ENCODE measurements around the gene UBR3. TPM values are rescaled to one million over a fixed set of nuclear protein-coding genes. Genes with fewer than 3 reads are reported as not detected.
A peak's percentile ranks its signal among the peaks of the same experiment; 100 is the strongest.
"Not testable (repeated sequence)": the region's sequence is repeated elsewhere in the genome, so short reads cannot be mapped to it uniquely, and the experiment has no call there.

Gene UBR3
- total RNA-seq, 1 donor from 2014 or later = 67.8 TPM

DNA sequence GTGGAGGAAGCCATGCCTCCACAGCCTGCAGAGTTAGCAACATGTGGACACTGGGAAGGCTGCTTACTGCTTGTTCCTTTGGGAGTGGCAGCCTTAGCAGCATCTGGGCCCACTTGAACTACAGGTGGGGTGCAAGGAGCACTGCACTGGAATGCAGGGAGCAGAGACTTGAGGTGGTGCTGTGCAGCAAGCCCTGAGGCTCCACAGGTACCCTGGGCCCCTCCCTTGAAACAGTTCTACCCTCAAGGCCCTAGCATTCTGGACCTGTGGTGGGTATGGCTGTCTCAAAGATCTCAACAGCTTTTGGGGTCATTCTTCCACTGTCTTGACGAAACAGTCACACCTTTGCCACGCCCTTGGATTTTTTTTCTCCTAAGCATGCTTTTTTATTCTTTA lies 13.5 kb downstream of the UBR3 start:
- peaks cover 24 to 39% (median 31%) of the 10 kb centered on the region in 3 donors for H3K4me1 ChIP-seq (ENCODE audit: control insufficient read depth in 3 of 3, insufficient read depth in 3 of 3, low read length in 3 of 3)
- H3K27ac ChIP-seq (ENCODE audit: low read depth, low read length) = peak overlapping the region; percentile 18

DNA sequence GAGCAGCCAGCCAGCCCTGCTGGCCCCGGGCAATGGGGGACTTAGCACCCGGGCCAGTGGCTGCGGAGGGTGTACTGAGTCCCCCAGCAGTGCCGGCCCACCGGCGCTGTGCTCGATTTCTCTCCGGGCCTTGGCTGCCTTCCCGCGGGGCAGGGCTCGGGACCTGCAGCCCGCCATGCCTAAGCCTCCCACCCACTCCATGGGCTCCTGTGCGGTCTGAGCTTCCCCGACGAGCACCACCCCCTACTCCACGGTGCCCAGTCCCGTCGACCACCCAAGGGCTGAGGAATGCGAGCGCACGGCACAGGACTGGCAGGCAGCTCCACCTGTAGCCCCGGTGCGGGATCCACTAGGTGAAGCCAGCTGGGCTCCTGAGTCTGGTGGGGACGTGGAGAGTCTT lies 14.4 kb downstream of the UBR3 start:
- H3K4me1 ChIP-seq (ENCODE audit: control insufficient read depth in 3 of 3, insufficient read depth in 3 of 3, low read length in 3 of 3) = peaks cover 24 to 39% (median 31%) of the 10 kb centered on the region in 3 donors
- not testable (repeated sequence) for H3K27ac ChIP-seq (ENCODE audit: low read depth, low read length); H3K9ac ChIP-seq (ENCODE audit: low read depth in 1 of 3, low read length in 3 of 3); H3K4me3 ChIP-seq (ENCODE audit: low read length in 3 of 3); H3K36me3 ChIP-seq (ENCODE audit: control insufficient read depth in 3 of 3, insufficient read depth in 3 of 3, low read length in 3 of 3); H3K27me3 ChIP-seq (ENCODE audit: control insufficient read depth in 3 of 3, insufficient read depth in 3 of 3, low read length in 3 of 3); H3K9me3 ChIP-seq (ENCODE audit: control insufficient read depth in 3 of 3, low read length in 3 of 3)

More for the DNA sequence above, 13.5 kb downstream of the UBR3 start:
- peaks cover 0 to 6% (median 3%) of the 10 kb centered on the region in 3 donors for H3K36me3 ChIP-seq (ENCODE audit: control insufficient read depth in 3 of 3, insufficient read depth in 3 of 3, low read length in 3 of 3)
- no peaks in the 10 kb centered on the region for H3K27me3 ChIP-seq (ENCODE audit: control insufficient read depth in 3 of 3, insufficient read depth in 3 of 3, low read length in 3 of 3)
- H3K9me3 ChIP-seq (ENCODE audit: control insufficient read depth in 3 of 3, low read length in 3 of 3) = no peaks in the 10 kb centered on the region
- H3K9ac ChIP-seq (ENCODE audit: low read depth in 1 of 3, low read length in 3 of 3) = peak overlapping the region in 1 of 3 donors; percentile 19
- H3K4me3 ChIP-seq (ENCODE audit: low read length in 3 of 3) = peak overlapping the region in 1 of 3 donors; percentile 21

DNA sequence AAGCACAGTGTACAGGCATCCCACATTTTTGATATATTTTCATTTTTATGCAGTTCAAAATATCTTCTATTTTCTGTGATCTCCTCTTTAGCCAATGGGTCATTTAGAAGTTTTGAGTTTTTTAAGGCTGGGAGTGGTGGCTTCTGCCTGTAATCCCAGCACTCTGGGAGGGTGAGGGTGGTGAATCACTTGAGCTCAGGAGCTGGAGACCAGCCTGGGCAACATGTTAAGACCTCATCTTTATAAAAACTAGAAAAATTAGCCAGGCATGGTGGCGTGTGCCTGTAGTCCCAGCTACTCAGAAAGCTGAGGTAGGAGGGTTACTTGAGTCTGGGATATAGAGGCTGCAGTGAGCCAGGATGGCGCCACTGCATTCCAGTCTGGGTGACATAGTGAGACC lies 17.8 kb downstream of the UBR3 start:
- Histone ChIP-seq H3K9me3 (ENCODE audit: control insufficient read depth in 3 of 3, low read length in 3 of 3) (no peaks in the 10 kb centered on the region), H3K9ac (ENCODE audit: low read depth in 1 of 3, low read length in 3 of 3) (no peak overlapping the region), H3K27ac (ENCODE audit: low read depth, low read length) (no peak overlapping the region), H3K4me1 (ENCODE audit: control insufficient read depth in 3 of 3, insufficient read depth in 3 of 3, low read length in 3 of 3) (peaks cover 14 to 27% (median 23%) of the 10 kb centered on the region in 3 donors), H3K4me3 (ENCODE audit: low read length in 3 of 3) (no peak overlapping the region), H3K27me3 (ENCODE audit: control insufficient read depth in 3 of 3, insufficient read depth in 3 of 3, low read length in 3 of 3) (no peaks in the 10 kb centered on the region), H3K36me3 (ENCODE audit: control insufficient read depth in 3 of 3, insufficient read depth in 3 of 3, low read length in 3 of 3) (peaks cover 0 to 6% (median 5%) of the 10 kb centered on the region in 3 donors)

DNA sequence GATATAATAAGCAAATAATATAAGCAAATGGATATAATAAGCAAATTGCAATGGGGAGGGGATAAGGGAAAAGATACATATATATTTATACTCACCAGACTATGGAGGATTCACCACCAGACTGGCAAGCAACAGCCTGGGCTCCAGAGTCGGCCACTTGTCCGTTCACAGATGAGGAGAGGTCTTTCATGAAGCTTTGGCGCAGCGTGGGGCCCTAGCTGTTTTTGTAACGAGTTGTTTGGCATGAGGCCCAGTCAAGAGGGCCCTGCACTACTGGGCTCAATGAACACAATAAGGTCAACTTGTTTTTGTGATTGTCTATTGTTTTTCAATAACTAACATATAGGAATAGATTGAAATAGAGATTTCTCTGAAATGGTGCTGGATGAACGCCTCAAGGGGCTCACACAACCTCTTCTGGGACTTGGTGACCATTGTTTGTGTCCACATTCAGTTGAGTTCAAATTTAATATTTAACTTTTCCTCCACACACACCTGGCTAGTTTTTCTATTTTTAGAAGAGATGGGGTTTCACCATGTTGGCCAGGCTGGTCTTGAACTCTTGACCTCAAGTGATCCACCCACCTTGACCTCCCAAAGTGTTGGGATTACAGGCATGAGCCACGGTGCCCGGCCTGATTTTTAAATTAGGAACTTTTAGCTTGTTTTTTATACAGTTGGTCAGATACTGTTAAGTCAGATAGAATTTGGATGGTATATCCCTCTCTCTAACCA lies 21.9 kb downstream of the UBR3 start:
- H3K27ac ChIP-seq (ENCODE audit: low read depth, low read length) = not testable (repeated sequence)

DNA sequence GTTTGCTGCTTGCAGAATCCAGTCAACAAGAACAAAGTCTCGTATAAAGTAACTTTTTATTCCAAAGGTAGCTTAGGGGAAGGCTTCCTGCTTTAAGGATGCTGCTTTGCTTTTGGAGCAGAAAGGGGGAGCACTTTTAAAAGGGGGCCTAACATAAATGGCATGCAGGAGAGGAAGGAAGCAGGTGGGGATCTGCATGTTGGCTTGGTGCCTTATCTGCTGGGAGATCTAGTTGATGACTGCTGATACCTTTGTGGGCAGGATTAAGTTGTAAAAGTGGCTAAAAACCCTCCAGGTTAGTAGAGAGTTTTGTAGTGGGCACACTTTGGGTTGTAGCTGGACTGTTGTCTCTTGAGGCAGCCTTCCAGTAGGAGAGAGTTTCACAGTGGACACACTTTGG lies 22.5 kb downstream of the UBR3 start:
- peaks cover 0 to 2% (median 0%) of the 10 kb centered on the region in 3 donors for H3K36me3 ChIP-seq (ENCODE audit: control insufficient read depth in 3 of 3, insufficient read depth in 3 of 3, low read length in 3 of 3)
- no peak overlapping the region for H3K9ac ChIP-seq (ENCODE audit: low read depth in 1 of 3, low read length in 3 of 3)
- H3K27ac ChIP-seq (ENCODE audit: low read depth, low read length) = no peak overlapping the region
- H3K9me3 ChIP-seq (ENCODE audit: control insufficient read depth in 3 of 3, low read length in 3 of 3) = no peaks in the 10 kb centered on the region
- no peak overlapping the region for H3K4me3 ChIP-seq (ENCODE audit: low read length in 3 of 3)
- no peaks in the 10 kb centered on the region for H3K27me3 ChIP-seq (ENCODE audit: control insufficient read depth in 3 of 3, insufficient read depth in 3 of 3, low read length in 3 of 3)
- peaks cover 5 to 22% (median 13%) of the 10 kb centered on the region in 3 donors for H3K4me1 ChIP-seq (ENCODE audit: control insufficient read depth in 3 of 3, insufficient read depth in 3 of 3, low read length in 3 of 3)

More for the DNA sequence above, 21.9 kb downstream of the UBR3 start:
- peak overlapping the region in 1 of 3 donors; percentile 27 for H3K4me3 ChIP-seq (ENCODE audit: low read length in 3 of 3)
- H3K9ac ChIP-seq (ENCODE audit: low read depth in 1 of 3, low read length in 3 of 3); H3K27me3 ChIP-seq (ENCODE audit: control insufficient read depth in 3 of 3, insufficient read depth in 3 of 3, low read length in 3 of 3); H3K36me3 ChIP-seq (ENCODE audit: control insufficient read depth in 3 of 3, insufficient read depth in 3 of 3, low read length in 3 of 3); H3K9me3 ChIP-seq (ENCODE audit: control insufficient read depth in 3 of 3, low read length in 3 of 3): not testable (repeated sequence)
- H3K4me1 ChIP-seq (ENCODE audit: control insufficient read depth in 3 of 3, insufficient read depth in 3 of 3, low read length in 3 of 3) = peaks cover 5 to 22% (median 13%) of the 10 kb centered on the region in 3 donors

DNA sequence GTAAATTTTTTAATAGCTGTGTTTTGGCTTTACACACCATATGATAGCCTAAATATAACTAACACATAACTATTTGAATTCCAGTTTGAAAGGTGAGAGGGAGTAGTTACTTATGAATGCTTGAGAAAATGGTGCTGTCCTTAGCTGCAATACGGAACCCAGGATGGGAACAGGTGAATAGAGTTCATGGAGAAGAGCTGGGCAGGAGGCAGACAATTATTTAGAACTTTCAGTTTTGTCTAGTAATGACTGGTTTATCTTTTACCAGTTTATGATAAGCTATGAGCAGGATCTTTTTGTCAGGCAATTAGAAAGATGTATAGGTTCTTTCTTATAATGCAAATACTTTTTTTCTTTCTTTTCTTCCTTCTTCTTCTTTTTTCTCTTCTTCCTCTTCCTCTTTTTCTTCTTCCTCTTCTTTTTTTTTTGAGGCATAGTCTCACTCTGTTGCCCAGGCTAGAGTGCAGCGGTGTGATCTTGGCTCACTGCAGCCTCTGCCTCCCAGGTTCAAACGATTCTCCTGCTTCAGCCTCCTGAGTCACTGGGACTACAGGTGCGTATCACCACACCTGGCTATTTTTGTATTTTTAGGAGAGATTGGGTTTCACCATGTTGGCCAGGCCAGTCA lies 25.9 kb downstream of the UBR3 start:
- H3K4me1 ChIP-seq (ENCODE audit: control insufficient read depth in 3 of 3, insufficient read depth in 3 of 3, low read length in 3 of 3) = peaks cover 5 to 15% (median 13%) of the 10 kb centered on the region in 3 donors

DNA sequence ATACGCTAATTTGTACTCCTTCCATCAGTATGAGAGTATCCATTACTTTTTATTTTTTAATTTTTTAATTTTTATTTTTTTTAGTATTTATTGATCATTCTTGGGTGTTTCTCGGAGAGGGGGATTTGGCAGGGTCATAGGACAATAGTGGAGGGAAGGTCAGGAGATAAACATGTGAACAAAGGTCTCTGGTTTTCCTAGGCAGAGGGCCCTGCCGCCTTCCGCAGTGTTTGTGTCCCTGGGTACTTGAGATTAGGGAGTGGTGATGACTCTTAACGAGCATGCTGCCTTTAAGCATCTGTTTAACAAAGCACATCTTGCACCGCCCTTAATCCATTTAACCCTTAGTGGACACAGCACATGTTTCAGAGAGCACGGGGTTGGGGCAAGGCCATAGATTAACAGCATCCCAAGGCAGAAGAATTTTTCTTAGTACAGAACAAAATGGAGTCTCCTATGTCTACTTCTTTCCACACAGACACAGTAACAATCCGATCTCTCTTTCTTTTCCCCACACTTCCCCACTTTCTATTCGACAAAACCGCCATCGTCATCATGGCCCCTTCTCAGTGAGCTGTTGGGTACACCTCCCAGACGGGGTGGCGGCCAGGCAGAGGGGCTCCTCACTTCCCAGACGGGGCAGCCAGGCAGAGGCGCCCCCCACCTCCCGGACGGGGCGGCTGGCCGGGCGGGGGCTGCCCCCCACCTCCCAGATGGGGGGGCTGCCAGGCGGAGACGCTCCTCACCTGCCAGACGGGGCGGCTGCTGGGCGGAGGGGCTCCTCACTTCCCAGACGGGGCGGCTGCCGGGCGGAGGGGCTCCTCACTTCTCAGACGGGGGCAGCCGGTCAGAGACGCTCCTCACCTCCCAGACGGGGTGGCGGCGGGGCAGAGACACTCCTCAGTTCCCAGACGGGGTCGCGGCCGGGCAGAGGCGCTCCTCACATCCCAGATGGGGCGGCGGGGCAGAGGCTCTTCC lies 28.3 kb downstream of the UBR3 start:
- not testable (repeated sequence) for H3K27me3 ChIP-seq (ENCODE audit: control insufficient read depth in 3 of 3, insufficient read depth in 3 of 3, low read length in 3 of 3); H3K9ac ChIP-seq (ENCODE audit: low read depth in 1 of 3, low read length in 3 of 3); H3K9me3 ChIP-seq (ENCODE audit: control insufficient read depth in 3 of 3, low read length in 3 of 3); H3K27ac ChIP-seq (ENCODE audit: low read depth, low read length); H3K4me1 ChIP-seq (ENCODE audit: control insufficient read depth in 3 of 3, insufficient read depth in 3 of 3, low read length in 3 of 3); H3K4me3 ChIP-seq (ENCODE audit: low read length in 3 of 3); H3K36me3 ChIP-seq (ENCODE audit: control insufficient read depth in 3 of 3, insufficient read depth in 3 of 3, low read length in 3 of 3)

More for the DNA sequence above, 25.9 kb downstream of the UBR3 start:
- peaks cover 0 to 2% (median 0%) of the 10 kb centered on the region in 3 donors for H3K36me3 ChIP-seq (ENCODE audit: control insufficient read depth in 3 of 3, insufficient read depth in 3 of 3, low read length in 3 of 3)
- no peaks in the 10 kb centered on the region for H3K9me3 ChIP-seq (ENCODE audit: control insufficient read depth in 3 of 3, low read length in 3 of 3)
- H3K9ac ChIP-seq (ENCODE audit: low read depth in 1 of 3, low read length in 3 of 3) = no peak overlapping the region
- no peaks in the 10 kb centered on the region for H3K27me3 ChIP-seq (ENCODE audit: control insufficient read depth in 3 of 3, insufficient read depth in 3 of 3, low read length in 3 of 3)
- H3K4me3 ChIP-seq (ENCODE audit: low read length in 3 of 3) = no peak overlapping the region
- H3K27ac ChIP-seq (ENCODE audit: low read depth, low read length) = no peak overlapping the region

DNA sequence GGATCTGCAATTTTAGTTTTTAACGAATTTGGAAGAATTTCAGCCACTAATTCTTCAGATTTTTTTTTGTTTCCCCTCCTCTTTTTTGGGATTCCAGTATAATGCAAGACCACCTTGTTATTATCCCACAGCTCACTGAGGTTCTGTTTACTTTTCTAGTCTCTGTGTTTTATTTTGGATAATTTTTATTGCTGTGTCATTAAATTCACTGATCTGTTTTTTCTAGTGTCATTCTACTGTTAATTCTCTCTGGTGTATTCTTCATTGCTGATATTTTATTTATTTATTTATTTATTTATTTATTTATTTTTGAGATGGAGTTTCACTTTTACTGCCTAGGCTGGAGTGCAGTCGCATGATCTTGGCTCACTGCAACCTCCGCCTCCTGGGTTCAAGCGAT lies 32.2 kb downstream of the UBR3 start:
- Histone ChIP-seq H3K36me3 (ENCODE audit: control insufficient read depth in 3 of 3, insufficient read depth in 3 of 3, low read length in 3 of 3) (no peaks in the 10 kb centered on the region), H3K9me3 (ENCODE audit: control insufficient read depth in 3 of 3, low read length in 3 of 3) (no peaks in the 10 kb centered on the region), H3K27ac (ENCODE audit: low read depth, low read length) (no peak overlapping the region), H3K27me3 (ENCODE audit: control insufficient read depth in 3 of 3, insufficient read depth in 3 of 3, low read length in 3 of 3) (no peaks in the 10 kb centered on the region), H3K4me1 (ENCODE audit: control insufficient read depth in 3 of 3, insufficient read depth in 3 of 3, low read length in 3 of 3) (peaks cover 0 to 4% (median 0%) of the 10 kb centered on the region in 3 donors), H3K9ac (ENCODE audit: low read depth in 1 of 3, low read length in 3 of 3) (no peak overlapping the region), H3K4me3 (ENCODE audit: low read length in 3 of 3) (no peak overlapping the region)

DNA sequence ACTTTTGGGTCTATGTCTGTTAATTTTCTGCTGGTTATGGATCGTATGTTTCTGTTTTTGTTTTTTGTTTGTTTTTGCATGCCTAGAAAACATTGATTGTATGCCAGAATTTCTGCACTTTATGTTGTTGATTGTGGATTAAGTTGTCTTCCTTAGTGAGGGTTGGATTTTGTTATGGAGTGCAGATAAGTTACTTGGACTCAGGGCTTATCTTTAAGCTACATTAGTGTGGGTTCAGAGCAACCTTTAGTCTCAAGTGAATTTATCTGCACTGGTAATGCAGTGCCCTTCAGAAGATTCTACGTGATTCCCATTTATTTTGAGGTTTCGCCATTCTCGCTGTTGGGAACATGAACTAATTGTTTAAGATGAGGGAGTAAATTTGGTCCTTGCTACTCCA lies 32.9 kb downstream of the UBR3 start:
- Histone ChIP-seq H3K9ac (ENCODE audit: low read depth in 1 of 3, low read length in 3 of 3) (no peak overlapping the region), H3K27me3 (ENCODE audit: control insufficient read depth in 3 of 3, insufficient read depth in 3 of 3, low read length in 3 of 3) (no peaks in the 10 kb centered on the region), H3K36me3 (ENCODE audit: control insufficient read depth in 3 of 3, insufficient read depth in 3 of 3, low read length in 3 of 3) (no peaks in the 10 kb centered on the region), H3K4me3 (ENCODE audit: low read length in 3 of 3) (no peak overlapping the region), H3K27ac (ENCODE audit: low read depth, low read length) (no peak overlapping the region), H3K4me1 (ENCODE audit: control insufficient read depth in 3 of 3, insufficient read depth in 3 of 3, low read length in 3 of 3) (peaks cover 0 to 4% (median 0%) of the 10 kb centered on the region in 3 donors), H3K9me3 (ENCODE audit: control insufficient read depth in 3 of 3, low read length in 3 of 3) (no peaks in the 10 kb centered on the region)
